GM21381 (cell line): ENCODE measurements around the gene SLC8A2.
"Not testable (repeated sequence)": the region's sequence is repeated elsewhere in the genome, so short reads cannot be mapped to it uniquely, and the experiment has no call there.

Experiments
- ATAC-seq: cut with Tn5 transposase; IDR thresholded peaks from one replicate; pipeline ENCODE4 v1.9.1; 2021; ENCODE audit warnings: mild to moderate bottlenecking, moderate library complexity; ENCODE audit not compliant: unreplicated experiment

SLC8A2 gene

GRCh38 chr19:47415953-47416642, 55.6 kb downstream of the SLC8A2 start:
- ATAC-seq, result no peak

DNA sequence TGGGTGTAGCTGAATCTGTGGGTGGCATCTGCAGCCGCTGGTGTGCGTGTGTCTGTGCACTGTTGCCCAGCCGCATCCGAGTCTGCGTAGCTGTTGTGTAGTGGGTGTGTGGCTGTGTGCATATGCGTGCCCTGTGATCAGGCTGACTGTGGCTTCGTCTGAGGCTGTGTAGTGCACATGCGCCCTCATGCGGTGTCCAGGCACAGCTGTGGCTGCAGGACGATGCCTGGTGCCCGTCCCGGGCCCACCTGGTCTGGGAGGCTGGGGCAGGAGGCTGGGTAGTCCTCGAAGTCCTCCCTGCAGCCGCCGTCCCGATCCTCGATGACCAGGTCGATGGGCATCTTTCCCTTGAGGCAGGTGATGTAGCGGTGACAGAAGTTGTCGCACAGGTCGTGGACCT, 57.2 kb downstream of the SLC8A2 start:
- no peak for ATAC-seq

GRCh38 chr19:47413941-47414340, 57.8 kb downstream of the SLC8A2 start:
- ATAC-seq, result no peak

DNA sequence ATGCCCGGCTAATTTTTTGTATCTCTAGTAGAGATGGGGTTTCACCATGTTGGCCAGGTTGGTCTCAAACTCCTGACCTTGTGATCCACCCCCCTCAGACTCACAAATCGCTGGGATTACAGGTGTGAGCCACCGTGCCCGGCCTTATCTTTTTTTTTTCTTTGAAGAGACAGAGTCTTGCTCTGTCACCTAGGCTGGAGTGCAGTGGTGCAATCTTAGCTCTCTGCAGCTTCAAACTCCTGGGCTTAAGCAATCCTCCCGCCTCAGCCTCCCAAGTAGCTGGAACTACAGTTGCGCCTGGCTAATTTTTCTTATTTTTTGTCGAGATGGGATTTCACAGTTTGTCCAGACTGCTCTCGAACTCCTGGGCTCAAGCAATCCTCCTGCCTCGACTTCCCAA, 60.0 kb downstream of the SLC8A2 start:
- not testable (repeated sequence) for ATAC-seq

- ATAC-seq, result no peak
Measured at GRCh38 chr19:47411101-47411500, 60.6 kb downstream of the SLC8A2 start.

- no peak for ATAC-seq
Measured at GRCh38 chr19:47408156-47408938, 63.3 kb downstream of the SLC8A2 start.

GRCh38 chr19:47407417-47407774, 64.3 kb downstream of the SLC8A2 start:
- no peak for ATAC-seq

DNA sequence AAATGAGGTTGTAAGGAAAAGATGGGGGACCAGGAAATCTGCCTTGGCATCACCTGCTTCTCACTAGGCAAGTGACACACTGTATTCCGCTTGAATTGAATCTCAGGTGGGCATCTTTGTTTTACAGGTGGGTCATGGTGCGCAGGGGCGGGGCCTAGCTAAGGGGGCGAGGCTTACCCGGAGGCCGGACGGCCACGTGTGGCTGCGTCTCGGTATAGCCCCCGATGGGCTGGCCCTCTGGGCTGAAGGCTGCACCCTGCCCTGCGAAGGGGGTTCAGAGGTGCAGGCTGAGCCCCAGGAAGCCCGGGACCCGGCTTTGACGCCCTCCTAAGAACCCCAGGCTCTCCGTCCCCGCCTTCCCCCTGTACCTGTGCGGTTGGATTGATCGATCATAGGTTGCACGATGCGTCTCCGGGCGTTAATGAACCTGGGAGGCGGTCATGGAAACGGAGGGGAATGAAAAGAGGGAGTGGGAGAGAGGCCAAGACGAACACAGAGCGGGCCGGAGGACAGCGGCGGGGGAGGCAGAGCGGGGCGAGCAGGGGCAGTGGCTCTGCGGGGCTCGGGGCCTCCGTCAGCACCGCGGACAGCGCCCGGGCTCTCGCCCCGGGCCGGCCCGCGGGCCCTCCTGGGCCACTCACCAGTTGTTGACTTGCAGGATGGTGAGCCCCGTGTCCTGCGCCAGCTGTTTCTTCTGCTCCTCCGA, 64.8 kb downstream of the SLC8A2 start:
- ATAC-seq, result no peak

- no peak for ATAC-seq
Measured at GRCh38 chr19:47405854-47406417, 65.8 kb downstream of the SLC8A2 start.

- ATAC-seq, result no peak
Measured at GRCh38 chr19:47405197-47405550, 66.5 kb downstream of the SLC8A2 start.

GRCh38 chr19:47404334-47405196, 67.1 kb downstream of the SLC8A2 start:
- ATAC-seq, result no peak

- no peak for ATAC-seq
Measured at GRCh38 chr19:47402504-47402903, 69.2 kb downstream of the SLC8A2 start.

DNA sequence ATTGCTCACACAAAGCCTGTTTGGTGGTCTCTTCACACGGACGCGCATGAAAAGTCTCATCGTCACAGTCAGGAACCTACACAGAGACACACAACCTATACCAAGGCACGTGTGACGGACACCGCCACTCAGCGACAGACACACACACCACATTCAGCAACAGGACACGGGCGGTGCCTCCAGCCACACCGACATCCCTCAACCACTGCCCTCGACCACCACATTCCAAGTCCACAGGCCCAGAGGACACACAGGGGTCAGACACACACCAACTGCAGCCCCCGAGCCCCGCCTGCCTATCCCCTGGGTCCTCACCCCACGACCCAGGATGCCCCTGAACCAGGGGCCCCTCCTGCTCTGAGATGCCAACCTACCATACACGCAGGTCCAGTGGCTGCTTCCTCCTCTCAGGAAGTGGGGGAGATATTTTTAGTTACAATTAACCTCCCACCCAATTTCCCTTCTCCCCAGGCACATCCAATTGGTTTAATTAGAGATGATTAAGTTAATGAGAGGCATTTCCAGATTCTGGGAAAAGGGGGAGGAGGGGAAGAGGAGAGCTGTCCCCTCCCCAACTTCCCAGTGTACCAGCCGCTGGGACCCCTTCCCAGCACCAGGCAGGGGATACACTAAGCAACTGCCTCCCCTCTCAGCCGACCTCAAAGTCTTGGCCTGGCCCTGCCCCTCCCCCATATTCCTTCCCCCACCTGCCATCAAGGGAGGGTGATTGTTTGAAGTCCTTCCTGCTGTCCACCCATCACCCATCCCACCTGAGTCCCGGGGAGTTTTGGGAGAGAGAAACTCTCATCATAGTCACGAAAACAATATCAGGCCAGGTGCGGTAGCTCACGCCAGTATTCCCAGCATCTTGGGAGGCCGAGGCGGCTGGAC, 72.7 kb downstream of the SLC8A2 start:
- no peak for ATAC-seq

GRCh38 chr19:47391510-47392223, 80.0 kb downstream of the SLC8A2 start:
- no peak for ATAC-seq

GRCh38 chr19:47390533-47391488, 80.9 kb downstream of the SLC8A2 start:
- ATAC-seq, result no peak

- ATAC-seq, result no peak
Measured at GRCh38 chr19:47389150-47389556, 82.5 kb downstream of the SLC8A2 start.

GRCh38 chr19:47388721-47389120, 83.0 kb downstream of the SLC8A2 start:
- ATAC-seq, result not testable (repeated sequence)

DNA sequence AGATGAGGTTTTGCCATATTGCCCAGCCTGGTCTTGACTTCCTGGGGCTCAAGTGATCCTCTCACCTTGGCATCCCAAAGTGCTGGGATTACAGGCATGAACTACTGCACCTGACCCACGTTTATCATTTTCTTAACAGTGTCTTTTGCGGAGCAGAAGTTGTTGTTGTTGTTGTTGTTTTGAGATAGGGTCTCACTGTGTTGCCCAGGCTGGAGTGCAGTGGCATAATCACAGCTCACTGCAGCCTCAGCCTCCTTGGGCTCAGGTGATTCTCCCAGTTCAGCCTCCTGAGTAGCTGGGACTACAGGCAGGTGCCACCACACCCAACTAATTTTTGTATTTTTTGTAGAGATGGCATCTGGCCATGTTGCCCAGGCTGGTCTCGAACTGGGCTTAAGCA, 84.1 kb downstream of the SLC8A2 start:
- not testable (repeated sequence) for ATAC-seq
